Measurements from ENCODE around the gene ZFPM1.
A peak's percentile ranks its signal among the peaks of the same experiment; 100 is the strongest.

The ZFPM1 gene

GRCh38 chr16:88447881-88448280 lies 5.2 kb upstream of the ZFPM1 start:
- no peak overlapping the region for H4K91ac ChIP-seq (ENCODE audit: low read depth, low read length, poor library complexity)
- no peak overlapping the region for H2AFZ ChIP-seq (ENCODE audit: low read length)
- H3K27ac ChIP-seq (replicated peaks; ENCODE audit: low read length), result no peak overlapping the region
- H2BK15ac ChIP-seq (ENCODE audit: low read length), result no peak overlapping the region
- no peak overlapping the region for H3K4ac ChIP-seq (ENCODE audit: low read length)
- peak overlapping the region; percentile 91 for H2BK120ac ChIP-seq (ENCODE audit: low read depth, low read length)
- no peak overlapping the region for H2AK5ac ChIP-seq (ENCODE audit: low read depth, low read length)
- DNase-seq (ENCODE audit: low spot score), result no peak
- WGBS, 2 donors (ENCODE audit: extremely low coverage in 2 of 2, insufficient read length in 2 of 2, insufficient replicate concordance in 1 of 2), result no CpG with 5 or more reads among the region's 5 CpGs
- no peak overlapping the region for H2BK12ac ChIP-seq (ENCODE audit: low read length)
- peak overlapping the region; percentile 56 for H3K14ac ChIP-seq (ENCODE audit: low read length)
- no peaks in the 10 kb centered on the region for H3K9me3 ChIP-seq (replicated peaks in 1 of 2; ENCODE audit: control insufficient read depth in 2 of 2, insufficient read depth in 1 of 2, low read depth in 1 of 2, low read length in 2 of 2)
- H3K18ac ChIP-seq (ENCODE audit: low read length), result peak overlapping the region; percentile 11
- H4K8ac ChIP-seq (ENCODE audit: low read depth, low read length), result no peak overlapping the region
- H3K23ac ChIP-seq (ENCODE audit: low read depth, low read length, poor library complexity), result no peak overlapping the region
- peaks cover 0 to 81% (median 13%) of the 10 kb centered on the region in 3 experiments for H3K27me3 ChIP-seq (ENCODE audit: control insufficient read depth in 3 of 3, insufficient read depth in 3 of 3, low read depth in 1 of 3, low read length in 3 of 3)
- no peak overlapping the region for H3K4me2 ChIP-seq (ENCODE audit: insufficient read depth, low read length, poor library complexity, severe bottlenecking)
- no peak overlapping the region for H2BK5ac ChIP-seq (ENCODE audit: low read length)
- H3K4me1 ChIP-seq (ENCODE audit: control insufficient read depth in 2 of 2, insufficient read depth in 1 of 2, low read depth in 1 of 2, low read length in 2 of 2), result peaks cover 5 to 7% of the 10 kb centered on the region in 2 donors
- no peak overlapping the region for H3K9ac ChIP-seq (ENCODE audit: low read depth, low read length, poor library complexity)
- no peak overlapping the region for H3K4me3 ChIP-seq (ENCODE audit: low read length in 2 of 2)
- H3K36me3 ChIP-seq (replicated peaks in 1 of 2; ENCODE audit: control insufficient read depth in 2 of 2, insufficient read depth in 2 of 2, low read length in 2 of 2), result no peaks in the 10 kb centered on the region
- H3K79me1 ChIP-seq (ENCODE audit: low read depth, low read length), result no peaks in the 10 kb centered on the region

- H3K4me1 ChIP-seq (ENCODE audit: control insufficient read depth in 2 of 2, insufficient read depth in 1 of 2, low read depth in 1 of 2, low read length in 2 of 2), result peaks cover 2 to 7% of the 10 kb centered on the region in 2 donors
- H3K14ac ChIP-seq (ENCODE audit: low read length), result peak overlapping the region; percentile 56
- no peak overlapping the region for H2AFZ ChIP-seq (ENCODE audit: low read length)
- no peaks in the 10 kb centered on the region for H3K79me1 ChIP-seq (ENCODE audit: low read depth, low read length)
- H2BK5ac ChIP-seq (ENCODE audit: low read length), result peak overlapping the region; percentile 11
- no peak overlapping the region for H3K4me2 ChIP-seq (ENCODE audit: insufficient read depth, low read length, poor library complexity, severe bottlenecking)
- no peak overlapping the region for H3K18ac ChIP-seq (ENCODE audit: low read length)
- H3K9ac ChIP-seq (ENCODE audit: low read depth, low read length, poor library complexity), result no peak overlapping the region
- H4K8ac ChIP-seq (ENCODE audit: low read depth, low read length), result no peak overlapping the region
- H4K91ac ChIP-seq (ENCODE audit: low read depth, low read length, poor library complexity), result no peak overlapping the region
- no peak overlapping the region for H3K27ac ChIP-seq (replicated peaks; ENCODE audit: low read length)
- no CpG with 5 or more reads among the region's 26 CpGs for WGBS, 2 donors (ENCODE audit: extremely low coverage in 2 of 2, insufficient read length in 2 of 2, insufficient replicate concordance in 1 of 2)
- no peaks in the 10 kb centered on the region for H3K9me3 ChIP-seq (replicated peaks in 1 of 2; ENCODE audit: control insufficient read depth in 2 of 2, insufficient read depth in 1 of 2, low read depth in 1 of 2, low read length in 2 of 2)
- H3K27me3 ChIP-seq (ENCODE audit: control insufficient read depth in 3 of 3, insufficient read depth in 3 of 3, low read depth in 1 of 3, low read length in 3 of 3), result peaks cover 0 to 75% (median 14%) of the 10 kb centered on the region in 3 experiments
- no peak overlapping the region for H2AK5ac ChIP-seq (ENCODE audit: low read depth, low read length)
- no peak for DNase-seq (ENCODE audit: low spot score)
- no peak overlapping the region for H2BK15ac ChIP-seq (ENCODE audit: low read length)
- peak overlapping the region; percentile 91 for H2BK120ac ChIP-seq (ENCODE audit: low read depth, low read length)
- no peaks in the 10 kb centered on the region for H3K36me3 ChIP-seq (replicated peaks in 1 of 2; ENCODE audit: control insufficient read depth in 2 of 2, insufficient read depth in 2 of 2, low read length in 2 of 2)
- no peak overlapping the region for H2BK12ac ChIP-seq (ENCODE audit: low read length)
- no peak overlapping the region for H3K23ac ChIP-seq (ENCODE audit: low read depth, low read length, poor library complexity)
- peak overlapping the region in 1 of 2 donors; percentile 32 for H3K4me3 ChIP-seq (ENCODE audit: low read length in 2 of 2)
- H3K4ac ChIP-seq (ENCODE audit: low read length), result no peak overlapping the region
Measured at GRCh38 chr16:88448461-88449266, 4.4 kb upstream of the ZFPM1 start.

GRCh38 chr16:88449267-88449561 lies 3.9 kb upstream of the ZFPM1 start:
- Histone ChIP-seq H3K4me3 (ENCODE audit: low read length in 2 of 2) (no peak overlapping the region), H3K4me1 (ENCODE audit: control insufficient read depth in 2 of 2, insufficient read depth in 1 of 2, low read depth in 1 of 2, low read length in 2 of 2) (peaks cover 4 to 9% of the 10 kb centered on the region in 2 donors), H2BK12ac (ENCODE audit: low read length) (no peak overlapping the region), H3K4ac (ENCODE audit: low read length) (no peak overlapping the region), H4K8ac (ENCODE audit: low read depth, low read length) (no peak overlapping the region), H3K23ac (ENCODE audit: low read depth, low read length, poor library complexity) (no peak overlapping the region), H2BK120ac (ENCODE audit: low read depth, low read length) (no peak overlapping the region), H3K9ac (ENCODE audit: low read depth, low read length, poor library complexity) (no peak overlapping the region), H2AFZ (ENCODE audit: low read length) (no peak overlapping the region), H3K4me2 (ENCODE audit: insufficient read depth, low read length, poor library complexity, severe bottlenecking) (no peak overlapping the region), H3K9me3 (replicated peaks in 1 of 2; ENCODE audit: control insufficient read depth in 2 of 2, insufficient read depth in 1 of 2, low read depth in 1 of 2, low read length in 2 of 2) (no peaks in the 10 kb centered on the region), H3K18ac (ENCODE audit: low read length) (no peak overlapping the region), H3K14ac (ENCODE audit: low read length) (no peak overlapping the region), H2BK5ac (ENCODE audit: low read length) (peak overlapping the region; percentile 11), H4K91ac (ENCODE audit: low read depth, low read length, poor library complexity) (no peak overlapping the region), H3K79me1 (ENCODE audit: low read depth, low read length) (no peaks in the 10 kb centered on the region), H3K27ac (replicated peaks; ENCODE audit: low read length) (no peak overlapping the region), H3K36me3 (replicated peaks in 1 of 2; ENCODE audit: control insufficient read depth in 2 of 2, insufficient read depth in 2 of 2, low read length in 2 of 2) (no peaks in the 10 kb centered on the region), H3K27me3 (ENCODE audit: control insufficient read depth in 3 of 3, insufficient read depth in 3 of 3, low read depth in 1 of 3, low read length in 3 of 3) (peaks cover 4 to 75% (median 20%) of the 10 kb centered on the region in 3 experiments), H2BK15ac (ENCODE audit: low read length) (peak overlapping the region; percentile 37), H2AK5ac (ENCODE audit: low read depth, low read length) (no peak overlapping the region)
- DNase-seq (ENCODE audit: low spot score), result no peak
- WGBS, 2 donors (ENCODE audit: extremely low coverage in 2 of 2, insufficient read length in 2 of 2, insufficient replicate concordance in 1 of 2), result no CpG with 5 or more reads among the region's 5 CpGs

GRCh38 chr16:88451586-88452481 lies 1.2 kb upstream of the ZFPM1 start:
- DNase-seq (ENCODE audit: low spot score), result no peak
- H3K23ac ChIP-seq (ENCODE audit: low read depth, low read length, poor library complexity), result peak overlapping the region; percentile 44
- no peak overlapping the region for H3K4ac ChIP-seq (ENCODE audit: low read length)
- H3K9ac ChIP-seq (ENCODE audit: low read depth, low read length, poor library complexity), result no peak overlapping the region
- no peak overlapping the region for H3K14ac ChIP-seq (ENCODE audit: low read length)
- peaks cover 15 to 23% of the 10 kb centered on the region in 2 donors for H3K4me1 ChIP-seq (ENCODE audit: control insufficient read depth in 2 of 2, insufficient read depth in 1 of 2, low read depth in 1 of 2, low read length in 2 of 2)
- H2BK12ac ChIP-seq (ENCODE audit: low read length), result peak overlapping the region; percentile 31
- peak overlapping the region; percentile 33 for H2BK15ac ChIP-seq (ENCODE audit: low read length)
- H2BK120ac ChIP-seq (ENCODE audit: low read depth, low read length), result peak overlapping the region; percentile 31
- H3K4me2 ChIP-seq (ENCODE audit: insufficient read depth, low read length, poor library complexity, severe bottlenecking), result peak overlapping the region; percentile 33
- no peak overlapping the region for H4K91ac ChIP-seq (ENCODE audit: low read depth, low read length, poor library complexity)
- no peaks in the 10 kb centered on the region for H3K9me3 ChIP-seq (replicated peaks in 1 of 2; ENCODE audit: control insufficient read depth in 2 of 2, insufficient read depth in 1 of 2, low read depth in 1 of 2, low read length in 2 of 2)
- H3K36me3 ChIP-seq (replicated peaks in 1 of 2; ENCODE audit: control insufficient read depth in 2 of 2, insufficient read depth in 2 of 2, low read length in 2 of 2), result no peaks in the 10 kb centered on the region
- peaks cover 14 to 51% (median 41%) of the 10 kb centered on the region in 3 experiments for H3K27me3 ChIP-seq (ENCODE audit: control insufficient read depth in 3 of 3, insufficient read depth in 3 of 3, low read depth in 1 of 3, low read length in 3 of 3)
- no CpG with 5 or more reads among the region's 30 CpGs for WGBS, 2 donors (ENCODE audit: extremely low coverage in 2 of 2, insufficient read length in 2 of 2, insufficient replicate concordance in 1 of 2)
- H2BK5ac ChIP-seq (ENCODE audit: low read length), result peak overlapping the region; percentile 16
- peak overlapping the region; percentile 100 for H2AFZ ChIP-seq (ENCODE audit: low read length)
- H3K27ac ChIP-seq (replicated peaks; ENCODE audit: low read length), result no peak overlapping the region
- H3K18ac ChIP-seq (ENCODE audit: low read length), result peak overlapping the region; percentile 13
- H4K8ac ChIP-seq (ENCODE audit: low read depth, low read length), result no peak overlapping the region
- no peak overlapping the region for H3K4me3 ChIP-seq (ENCODE audit: low read length in 2 of 2)
- H2AK5ac ChIP-seq (ENCODE audit: low read depth, low read length), result peak overlapping the region; percentile 5
- peaks cover 4% of the 10 kb centered on the region for H3K79me1 ChIP-seq (ENCODE audit: low read depth, low read length)
